ENCODE measurements around the gene ECSCR.
A peak's percentile ranks its signal among the peaks of the same experiment; 100 is the strongest.
"Not testable (repeated sequence)": the region's sequence is repeated elsewhere in the genome, so short reads cannot be mapped to it uniquely, and the experiment has no call there.

ECSCR gene

GRCh38 chr5:139494256-139494655 is 31.7 kb upstream of the ECSCR start:
- H3K27me3 Mint-ChIP-seq (ENCODE audit: low read depth): peaks cover 6% of the 10 kb centered on the region
- TF ChIP-seq CTCF (IDR thresholded peaks at IDR 0.05; ENCODE audit: unreplicated experiment in 3 of 3): no peak

GRCh38 chr5:139492700-139493192 is 30.2 kb upstream of the ECSCR start:
- peaks cover 8% of the 10 kb centered on the region for H3K4me1 Mint-ChIP-seq
- no peak overlapping the region for H3K4me3 Mint-ChIP-seq
- no peak overlapping the region for H3K27ac Mint-ChIP-seq
- TF ChIP-seq CTCF (IDR thresholded peaks at IDR 0.05; ENCODE audit: unreplicated experiment in 3 of 3): no peak
- no peaks in the 10 kb centered on the region for H3K9me3 Mint-ChIP-seq
- H3K36me3 Mint-ChIP-seq (ENCODE audit: low read depth): no peaks in the 10 kb centered on the region
- H3K27me3 Mint-ChIP-seq (ENCODE audit: low read depth): peaks cover 6% of the 10 kb centered on the region

More at GRCh38 chr5:139494256-139494655, 31.7 kb upstream of the ECSCR start:
- H3K4me1 Mint-ChIP-seq: peaks cover 8% of the 10 kb centered on the region
- no peaks in the 10 kb centered on the region for H3K36me3 Mint-ChIP-seq (ENCODE audit: low read depth)
- no peaks in the 10 kb centered on the region for H3K9me3 Mint-ChIP-seq
- no peak overlapping the region for H3K27ac Mint-ChIP-seq
- no peak overlapping the region for H3K4me3 Mint-ChIP-seq

GRCh38 chr5:139488260-139488659 is 25.7 kb upstream of the ECSCR start:
- Mint-ChIP-seq H3K4me3 (no peak overlapping the region), H3K4me1 (peaks cover 21% of the 10 kb centered on the region), H3K36me3 (ENCODE audit: low read depth) (no peaks in the 10 kb centered on the region), H3K9me3 (no peaks in the 10 kb centered on the region), H3K27ac (no peak overlapping the region), H3K27me3 (ENCODE audit: low read depth) (peaks cover 6% of the 10 kb centered on the region)
- TF ChIP-seq CTCF (IDR thresholded peaks at IDR 0.05; ENCODE audit: unreplicated experiment in 3 of 3): no peak

GRCh38 chr5:139486201-139486600 is 23.7 kb upstream of the ECSCR start:
- no peaks in the 10 kb centered on the region for H3K36me3 Mint-ChIP-seq (ENCODE audit: low read depth)
- TF ChIP-seq CTCF (IDR thresholded peaks at IDR 0.05; ENCODE audit: unreplicated experiment in 3 of 3): no peak

GRCh38 chr5:139482890-139483208 is 20.3 kb upstream of the ECSCR start:
- peak overlapping the region; percentile 95 to 99 (median 99) for H3K27ac Mint-ChIP-seq
- peak overlapping the region; percentile 62 to 90 (median 86) for H3K4me3 Mint-ChIP-seq
- peaks cover 36% of the 10 kb centered on the region for H3K4me1 Mint-ChIP-seq
- H3K36me3 Mint-ChIP-seq (ENCODE audit: low read depth); H3K27me3 Mint-ChIP-seq (ENCODE audit: low read depth); H3K9me3 Mint-ChIP-seq: not testable (repeated sequence)

More at GRCh38 chr5:139486201-139486600, 23.7 kb upstream of the ECSCR start:
- Mint-ChIP-seq H3K4me3 (no peak overlapping the region), H3K27ac (peak overlapping the region in 2 of 3 experiments; percentile 15 to 16), H3K4me1 (peaks cover 27% of the 10 kb centered on the region), H3K9me3 (no peaks in the 10 kb centered on the region), H3K27me3 (ENCODE audit: low read depth) (peaks cover 6% of the 10 kb centered on the region)

GRCh38 chr5:139482050-139482889 is 19.7 kb upstream of the ECSCR start, which contains the start of gene STING1:
STING1 (minus strand) TSS chr5:139482758; CDS start chr5:139481704, 1,054 bp downstream.
- H3K9me3 Mint-ChIP-seq: no peaks in the 10 kb centered on the region
- peaks cover 36% of the 10 kb centered on the region for H3K4me1 Mint-ChIP-seq
- peak within 1 kb of the TSS; percentile 62 to 90 (median 86) for H3K4me3 Mint-ChIP-seq
- no peaks in the 10 kb centered on the region for H3K36me3 Mint-ChIP-seq (ENCODE audit: low read depth)
- TF ChIP-seq CTCF (IDR thresholded peaks at IDR 0.05; ENCODE audit: unreplicated experiment in 3 of 3): no peak
- H3K27me3 Mint-ChIP-seq (ENCODE audit: low read depth): no peaks in the 10 kb centered on the region
- H3K27ac Mint-ChIP-seq: peak within 1 kb of the TSS; percentile 95 to 99 (median 99)

Measured in nephron (organoid).